Fibroblast of lung (primary cell): ENCODE measurements around the gene TAS2R10. TPM values are rescaled to one million over a fixed set of nuclear protein-coding genes. Genes with fewer than 3 reads are reported as not detected.

Experiments used
- DNase-seq, 2 donors: peaks; one replicate each; pipeline versions ENCODE4 v3.0.0 to v3.0.0-alpha.2; 2010; ENCODE audit warnings: low read depth in 2 of 2
- H2AFZ ChIP-seq: 2 replicates; pipeline ENCODE4 v1.5.1; 2012; ENCODE audit warnings: low read length, control low read depth, inconsistent platforms
- H3K27ac ChIP-seq: 2 replicates; pipeline ENCODE4 v1.5.1; 2011; ENCODE audit warnings: low read length, control low read depth; ENCODE audit not compliant: insufficient read depth
- H3K27me3 ChIP-seq: 2 replicates; pipeline ENCODE4 v1.5.1; 2011; ENCODE audit warnings: mild to moderate bottlenecking, low read length; ENCODE audit not compliant: control insufficient read depth, insufficient read depth
- H3K36me3 ChIP-seq: 2 replicates; pipeline ENCODE4 v1.5.1; 2011; ENCODE audit warnings: low read length; ENCODE audit not compliant: control insufficient read depth, insufficient read depth
- H3K4me1 ChIP-seq: 2 replicates; pipeline ENCODE4 v1.5.1; 2011; ENCODE audit warnings: low read length; ENCODE audit not compliant: control insufficient read depth, insufficient read depth; ENCODE audit errors: extremely low read depth
- H3K4me2 ChIP-seq: 2 replicates; pipeline ENCODE4 v1.5.1; 2011; ENCODE audit warnings: low read length, control low read depth; ENCODE audit not compliant: insufficient read depth; ENCODE audit errors: extremely low read depth
- H3K4me3 ChIP-seq, 4 experiments: fragments of 200-600 bp in 1 of 4; sonication (generic) in 1 of 4; replicated peaks in 1 of 4; 2 replicates each; pipeline ENCODE4 v1.5.1; 2011 to 2016; ENCODE audit warnings: low read length in 4 of 4, low read depth in 3 of 4, mild to moderate bottlenecking in 3 of 4, control low read depth in 2 of 4, inconsistent platforms in 1 of 4, mixed read lengths in 1 of 4; ENCODE audit not compliant: insufficient read depth in 1 of 4; ENCODE audit errors: control extremely low read depth in 1 of 4
- H3K79me2 ChIP-seq: 2 replicates; pipeline ENCODE4 v1.5.1; 2012; ENCODE audit warnings: mild to moderate bottlenecking, low read length, inconsistent platforms; ENCODE audit not compliant: control insufficient read depth, insufficient read depth
- H3K9ac ChIP-seq: 2 replicates; pipeline ENCODE4 v1.5.1; 2011; ENCODE audit warnings: mild to moderate bottlenecking, low read length, control low read depth; ENCODE audit not compliant: insufficient read depth
- H3K9me3 ChIP-seq: 2 replicates; pipeline ENCODE4 v1.5.1; 2012; ENCODE audit warnings: low read depth, low read length; ENCODE audit not compliant: control insufficient read depth, insufficient read depth
- H4K20me1 ChIP-seq: 2 replicates; pipeline ENCODE4 v1.5.1; 2011; ENCODE audit warnings: low read length; ENCODE audit not compliant: control insufficient read depth, insufficient read depth; ENCODE audit errors: extremely low read depth
- EZH2 ChIP-seq: IDR thresholded peaks from 2 replicates; pipeline ENCODE4 v1.5.1; 2012; ENCODE audit warnings: low read length, control low read depth, mild to moderate bottlenecking; ENCODE audit errors: missing control alignments
- polyA plus RNA-seq, 2 donors: library from polyadenylated mRNA; depleted of rRNA in 1 of 2; stranded (reverse) in 1 of 2; unstranded in 1 of 2; fragments of >200 nt; gene quantifications; 2 replicates each; pipeline ENCODE4 v1.2.1, GENCODE V29; 2011 to 2012; ENCODE audit warnings: missing spikeins in 1 of 2
- total RNA-seq: library from RNA; depleted of rRNA; stranded (reverse); fragments of >200 nt; gene quantifications from 2 replicates; pipeline ENCODE4 v1.2.1, GENCODE V29; 2014
- TF ChIP-seq, protein P1 (sequence below), 2 donors: IDR thresholded peaks in 1 of 2; conservative IDR thresholded peaks in 1 of 2; 1 replicate in 1 of 2; 2 replicates in 1 of 2; pipeline ENCODE4 v1.5.1; 2011 to 2012; ENCODE audit warnings: low read length in 2 of 2, control low read depth in 1 of 2, inconsistent platforms in 1 of 2, low read depth in 1 of 2, mild to moderate bottlenecking in 1 of 2

The TAS2R10 gene
- total and polyA plus RNA-seq, 2 donors (not counting 1 experiment from before 2014, with no cell fraction given): 0.10 to 0.50 TPM

DNA sequence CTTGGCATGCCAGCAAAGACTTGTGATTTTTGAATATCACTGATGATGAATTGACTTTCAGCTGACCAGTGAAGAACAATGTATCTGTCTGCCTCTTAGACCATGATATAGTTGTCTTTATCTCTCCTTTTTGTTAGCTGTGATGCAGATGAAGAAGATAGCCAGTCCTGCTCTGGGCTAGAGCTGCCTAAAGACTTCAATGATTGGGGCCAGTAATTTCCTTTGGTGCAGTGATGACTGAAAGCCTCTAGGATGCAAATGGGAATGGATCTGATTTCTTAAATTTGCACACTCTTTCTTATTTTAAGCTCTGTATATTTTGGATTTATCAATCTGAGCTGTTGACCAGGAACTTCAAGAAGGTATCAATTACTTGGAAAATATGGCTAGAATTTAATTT, 16.1 kb downstream of the TAS2R10 start, which contains the start of gene TAS2R9:
TAS2R9 (minus strand) TSS at position 101 of the 400 bp plus-strand sequence; CDS start at position 8, 93 bp downstream.
- Histone ChIP-seq H3K9me3 (no peaks in the 10 kb centered on the region), H3K9ac (no peak within 1 kb of the TSS), H3K4me2 (no peak within 1 kb of the TSS), H3K27me3 (no peaks in the 10 kb centered on the region), H3K79me2 (no peaks in the 10 kb centered on the region), H2AFZ (no peak within 1 kb of the TSS), H3K27ac (no peak within 1 kb of the TSS), H4K20me1 (no peaks in the 10 kb centered on the region), H3K36me3 (no peaks in the 10 kb centered on the region), H3K4me1 (no peaks in the 10 kb centered on the region), H3K4me3 (no peak within 1 kb of the TSS)
- no peak for TF ChIP-seq EZH2
- TF ChIP-seq, protein P1, sequence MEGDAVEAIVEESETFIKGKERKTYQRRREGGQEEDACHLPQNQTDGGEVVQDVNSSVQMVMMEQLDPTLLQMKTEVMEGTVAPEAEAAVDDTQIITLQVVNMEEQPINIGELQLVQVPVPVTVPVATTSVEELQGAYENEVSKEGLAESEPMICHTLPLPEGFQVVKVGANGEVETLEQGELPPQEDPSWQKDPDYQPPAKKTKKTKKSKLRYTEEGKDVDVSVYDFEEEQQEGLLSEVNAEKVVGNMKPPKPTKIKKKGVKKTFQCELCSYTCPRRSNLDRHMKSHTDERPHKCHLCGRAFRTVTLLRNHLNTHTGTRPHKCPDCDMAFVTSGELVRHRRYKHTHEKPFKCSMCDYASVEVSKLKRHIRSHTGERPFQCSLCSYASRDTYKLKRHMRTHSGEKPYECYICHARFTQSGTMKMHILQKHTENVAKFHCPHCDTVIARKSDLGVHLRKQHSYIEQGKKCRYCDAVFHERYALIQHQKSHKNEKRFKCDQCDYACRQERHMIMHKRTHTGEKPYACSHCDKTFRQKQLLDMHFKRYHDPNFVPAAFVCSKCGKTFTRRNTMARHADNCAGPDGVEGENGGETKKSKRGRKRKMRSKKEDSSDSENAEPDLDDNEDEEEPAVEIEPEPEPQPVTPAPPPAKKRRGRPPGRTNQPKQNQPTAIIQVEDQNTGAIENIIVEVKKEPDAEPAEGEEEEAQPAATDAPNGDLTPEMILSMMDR (conservative IDR thresholded peaks at IDR 0.05 in 1 of 2, IDR thresholded peaks at IDR 0.05 in 1 of 2; ENCODE audit: low read depth in 1 of 2, low read length in 2 of 2): no peak
- no peak for DNase-seq

DNA sequence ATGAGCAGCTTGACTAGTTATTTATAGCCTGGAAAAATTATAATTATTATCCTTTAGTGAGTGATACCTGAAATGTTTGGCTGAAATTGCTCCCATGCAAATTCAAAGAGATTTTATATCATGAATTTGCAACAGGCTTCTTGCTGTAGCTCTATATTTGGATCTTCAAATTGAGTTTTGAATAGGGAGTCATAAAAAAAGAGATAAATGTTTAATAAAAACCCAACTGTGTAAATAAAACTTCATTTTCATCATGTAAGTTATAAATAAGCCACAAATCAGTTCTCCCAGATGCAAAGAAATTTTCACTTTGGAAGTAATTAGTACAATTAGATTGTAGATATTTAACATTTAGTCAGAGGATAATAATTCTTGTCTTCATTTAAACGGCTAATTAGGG, 19.0 kb downstream of the TAS2R10 start, which contains the start of gene TAS2R8:
TAS2R8 (minus strand) TSS at position 101 of the 400 bp plus-strand sequence. CDS start 306 bp downstream, outside the sequence.
- Histone ChIP-seq H3K9ac (no peak within 1 kb of the TSS), H3K36me3 (no peaks in the 10 kb centered on the region), H3K4me1 (no peaks in the 10 kb centered on the region), H4K20me1 (no peaks in the 10 kb centered on the region), H3K9me3 (no peaks in the 10 kb centered on the region), H3K27ac (no peak within 1 kb of the TSS), H3K4me2 (no peak within 1 kb of the TSS), H3K79me2 (no peaks in the 10 kb centered on the region), H3K27me3 (no peaks in the 10 kb centered on the region), H3K4me3 (no peak within 1 kb of the TSS), H2AFZ (no peak within 1 kb of the TSS)
- TF ChIP-seq, protein P1 (conservative IDR thresholded peaks at IDR 0.05 in 1 of 2, IDR thresholded peaks at IDR 0.05 in 1 of 2; ENCODE audit: low read depth in 1 of 2, low read length in 2 of 2): no peak
- no peak for TF ChIP-seq EZH2
- DNase-seq: no peak

DNA sequence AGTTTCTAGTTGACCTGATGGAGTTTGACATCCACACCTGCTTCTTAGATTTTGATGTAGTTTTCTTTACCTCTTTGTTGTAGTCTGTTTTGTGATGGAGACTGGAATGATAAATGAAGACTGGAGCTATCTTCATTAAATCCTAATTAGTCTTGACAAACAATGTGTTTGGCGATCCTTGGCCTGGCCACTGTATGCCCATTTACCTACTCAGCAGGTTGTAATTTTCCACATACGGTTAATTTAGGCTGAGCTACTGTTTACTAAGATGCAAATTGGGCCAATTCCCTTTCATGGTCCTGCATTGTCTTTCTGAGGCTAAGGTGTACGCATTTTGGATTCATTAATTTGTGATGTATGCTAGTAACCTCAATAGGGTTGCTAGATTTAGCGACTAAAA, 23.6 kb downstream of the TAS2R10 start, which contains the start of gene TAS2R7:
TAS2R7 (minus strand) TSS at position 41 of the 400 bp plus-strand sequence. CDS start 57 bp downstream, outside the sequence.
- Histone ChIP-seq H3K27me3 (peaks cover 3% of the 10 kb centered on the region), H3K4me3 (no peak within 1 kb of the TSS), H3K4me1 (no peaks in the 10 kb centered on the region), H3K79me2 (no peaks in the 10 kb centered on the region), H3K9me3 (no peaks in the 10 kb centered on the region), H3K36me3 (no peaks in the 10 kb centered on the region), H3K4me2 (no peak within 1 kb of the TSS), H3K9ac (no peak within 1 kb of the TSS), H4K20me1 (no peaks in the 10 kb centered on the region), H3K27ac (no peak within 1 kb of the TSS), H2AFZ (no peak within 1 kb of the TSS)
- no peak for TF ChIP-seq EZH2
- TF ChIP-seq, protein P1 (conservative IDR thresholded peaks at IDR 0.05 in 1 of 2, IDR thresholded peaks at IDR 0.05 in 1 of 2; ENCODE audit: low read depth in 1 of 2, low read length in 2 of 2): no peak
- no peak for DNase-seq
